ENCODE measurements around the gene ARHGEF38. TPM values are rescaled to one million over a fixed set of nuclear protein-coding genes. Genes with fewer than 3 reads are reported as not detected.

ARHGEF38 gene
- total RNA-seq, 1 experiment from 2014 or later = not detected

DNA sequence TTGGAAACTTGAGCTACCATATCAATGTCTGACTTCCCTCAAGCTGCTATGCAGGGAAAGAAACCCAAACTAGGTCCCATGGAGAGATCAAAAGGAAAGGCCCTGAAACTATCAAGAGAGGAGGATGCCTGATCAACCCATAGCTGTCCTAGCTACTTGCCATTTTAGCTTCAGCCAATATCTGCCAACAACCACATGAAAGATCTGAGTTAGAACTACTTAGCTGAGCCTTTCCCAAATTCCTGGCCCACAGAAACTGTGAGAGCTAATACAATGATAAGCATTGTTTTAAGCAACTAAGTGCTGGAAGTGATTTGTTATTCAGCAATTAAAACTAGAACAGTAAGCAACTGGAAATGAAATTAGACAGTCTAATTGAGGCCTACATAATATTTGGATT, 6.3 kb upstream of the ARHGEF38 start:
- no peak for DNase-seq
- Histone ChIP-seq H3K9ac (ENCODE audit: low read length) (no peak overlapping the region), H3K9me2 (replicated peaks; ENCODE audit: insufficient read depth, low read length) (no peaks in the 10 kb centered on the region), H3K36me3 (ENCODE audit: insufficient read depth, low read length) (no peaks in the 10 kb centered on the region), H2AFZ (ENCODE audit: low read length) (no peak overlapping the region), H3K4me3 (ENCODE audit: low read length) (no peak overlapping the region), H3K79me2 (ENCODE audit: low read length) (no peaks in the 10 kb centered on the region), H3K27ac (ENCODE audit: low read length) (no peak overlapping the region), H3K27me3 (ENCODE audit: low read length) (no peaks in the 10 kb centered on the region), H3K4me1 (ENCODE audit: low read length) (no peaks in the 10 kb centered on the region), H3K4me2 (ENCODE audit: low read depth, low read length, poor library complexity, severe bottlenecking) (no peak overlapping the region), H4K20me1 (ENCODE audit: insufficient read depth, low read depth, low read length) (no peaks in the 10 kb centered on the region), H3K9me3 (ENCODE audit: low read length) (no peaks in the 10 kb centered on the region)

DNA sequence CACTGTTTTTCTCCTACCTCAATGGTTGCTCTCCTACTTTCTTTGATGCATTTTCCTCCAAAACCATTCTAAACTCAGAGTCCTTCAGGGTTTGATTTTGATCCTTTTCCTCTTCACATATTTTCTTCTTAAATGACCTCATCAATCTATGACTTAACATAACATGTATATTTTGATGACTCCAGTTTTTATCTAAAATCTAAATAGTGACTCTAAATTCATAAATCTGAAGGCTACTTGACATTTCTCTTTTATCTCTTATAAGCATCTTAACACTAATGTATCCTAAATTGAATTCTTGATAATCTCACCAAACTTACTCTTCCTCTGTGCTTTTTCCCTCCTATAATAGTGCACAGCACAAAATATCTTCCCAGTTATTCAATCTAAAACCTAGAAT, 4.7 kb upstream of the ARHGEF38 start:
- no peaks in the 10 kb centered on the region for H3K27me3 ChIP-seq (ENCODE audit: low read length)
- no peak for DNase-seq
- H3K9me3 ChIP-seq (ENCODE audit: low read length) = no peaks in the 10 kb centered on the region
- no peaks in the 10 kb centered on the region for H3K9me2 ChIP-seq (replicated peaks; ENCODE audit: insufficient read depth, low read length)
- H3K9ac ChIP-seq (ENCODE audit: low read length) = no peak overlapping the region
- H3K4me1 ChIP-seq (ENCODE audit: low read length) = no peaks in the 10 kb centered on the region; the same call in 1 of the 2 replicates
- no peaks in the 10 kb centered on the region for H3K36me3 ChIP-seq (ENCODE audit: insufficient read depth, low read length)
- H2AFZ ChIP-seq (ENCODE audit: low read length) = no peak overlapping the region
- no peak overlapping the region for H3K27ac ChIP-seq (ENCODE audit: low read length)
- H3K4me3 ChIP-seq (ENCODE audit: low read length) = no peak overlapping the region
- no peak overlapping the region for H3K4me2 ChIP-seq (ENCODE audit: low read depth, low read length, poor library complexity, severe bottlenecking)
- H4K20me1 ChIP-seq (ENCODE audit: insufficient read depth, low read depth, low read length) = no peaks in the 10 kb centered on the region
- H3K79me2 ChIP-seq (ENCODE audit: low read length) = no peaks in the 10 kb centered on the region

DNA sequence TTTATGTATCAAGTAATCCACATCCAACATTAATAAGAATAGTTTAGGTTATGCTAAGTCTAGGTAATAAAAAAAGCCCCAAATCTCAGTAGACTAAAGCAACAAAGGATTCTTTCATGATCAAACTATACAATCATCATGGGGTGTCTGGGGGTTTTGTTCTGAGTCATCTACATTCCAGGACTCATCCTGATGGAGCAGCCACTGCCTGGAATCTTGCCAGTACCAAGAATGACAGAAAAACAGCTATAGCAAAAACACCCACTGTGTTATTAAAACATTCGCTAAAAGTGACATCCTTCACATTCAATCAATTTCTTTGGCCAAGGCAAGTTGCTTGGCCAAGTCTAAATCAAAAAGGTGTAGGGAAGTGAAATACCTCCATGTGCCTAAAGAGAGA, 3.9 kb upstream of the ARHGEF38 start:
- no peaks in the 10 kb centered on the region for H3K27me3 ChIP-seq (ENCODE audit: low read length)
- H4K20me1 ChIP-seq (ENCODE audit: insufficient read depth, low read depth, low read length) = no peaks in the 10 kb centered on the region
- DNase-seq = no peak
- H3K4me3 ChIP-seq (ENCODE audit: low read length) = no peak overlapping the region
- no peaks in the 10 kb centered on the region for H3K79me2 ChIP-seq (ENCODE audit: low read length)
- no peak overlapping the region for H2AFZ ChIP-seq (ENCODE audit: low read length)
- no peaks in the 10 kb centered on the region for H3K36me3 ChIP-seq (ENCODE audit: insufficient read depth, low read length)
- no peak overlapping the region for H3K4me2 ChIP-seq (ENCODE audit: low read depth, low read length, poor library complexity, severe bottlenecking)
- no peaks in the 10 kb centered on the region; the same call in 1 of the 2 replicates for H3K4me1 ChIP-seq (ENCODE audit: low read length)
- no peak overlapping the region for H3K9ac ChIP-seq (ENCODE audit: low read length)
- H3K9me2 ChIP-seq (replicated peaks; ENCODE audit: insufficient read depth, low read length) = no peaks in the 10 kb centered on the region
- H3K27ac ChIP-seq (ENCODE audit: low read length) = no peak overlapping the region
- H3K9me3 ChIP-seq (ENCODE audit: low read length) = no peaks in the 10 kb centered on the region

DNA sequence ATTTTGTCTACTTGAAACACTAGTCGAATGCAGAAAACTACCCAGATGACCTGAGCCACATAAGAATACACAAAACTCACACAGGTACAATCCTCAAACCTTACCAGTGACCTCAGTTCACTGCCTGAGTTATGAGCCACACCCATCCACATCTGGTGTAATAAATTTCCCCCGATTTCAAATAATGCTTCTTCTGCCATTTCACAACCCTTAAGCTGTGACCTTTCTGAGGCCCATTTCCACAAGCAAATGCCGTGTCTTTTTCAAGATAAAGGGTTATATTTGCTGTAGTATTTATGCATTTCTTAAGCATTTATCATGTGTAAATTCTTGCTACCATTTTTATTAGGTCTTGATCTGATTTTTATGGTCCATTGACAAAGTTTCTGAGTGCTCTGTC, 1.8 kb upstream of the ARHGEF38 start:
- Histone ChIP-seq H2AFZ (ENCODE audit: low read length) (no peak overlapping the region), H3K4me2 (ENCODE audit: low read depth, low read length, poor library complexity, severe bottlenecking) (no peak overlapping the region), H3K4me1 (ENCODE audit: low read length) (no peaks in the 10 kb centered on the region; the same call in 1 of the 2 replicates), H3K4me3 (ENCODE audit: low read length) (no peak overlapping the region), H3K27me3 (ENCODE audit: low read length) (no peaks in the 10 kb centered on the region), H4K20me1 (ENCODE audit: insufficient read depth, low read depth, low read length) (no peaks in the 10 kb centered on the region), H3K79me2 (ENCODE audit: low read length) (no peaks in the 10 kb centered on the region), H3K36me3 (ENCODE audit: insufficient read depth, low read length) (no peaks in the 10 kb centered on the region), H3K27ac (ENCODE audit: low read length) (no peak overlapping the region), H3K9ac (ENCODE audit: low read length) (no peak overlapping the region), H3K9me2 (replicated peaks; ENCODE audit: insufficient read depth, low read length) (no peaks in the 10 kb centered on the region), H3K9me3 (ENCODE audit: low read length) (no peaks in the 10 kb centered on the region)
- DNase-seq = no peak

DNA sequence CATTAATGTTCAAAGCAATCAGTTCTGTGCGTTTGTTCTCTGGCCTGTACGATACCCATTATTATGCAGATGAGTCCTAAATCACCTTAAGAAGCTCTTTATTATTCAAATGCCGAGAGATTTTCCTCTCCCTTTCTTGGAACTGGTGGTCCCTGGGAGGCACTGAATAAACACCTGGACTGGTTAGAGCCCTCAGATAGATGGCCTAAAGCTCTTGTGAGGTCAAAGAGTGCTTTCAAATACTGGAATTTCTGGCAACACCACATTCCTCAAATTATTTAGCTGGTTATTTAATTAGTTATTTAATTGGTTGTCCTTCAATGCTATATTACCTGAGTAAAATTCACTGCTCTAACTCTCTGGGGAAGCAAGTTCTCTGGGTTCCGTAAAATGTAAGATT, 3.0 kb downstream of the ARHGEF38 start:
- Histone ChIP-seq H3K9me3 (ENCODE audit: low read length) (no peaks in the 10 kb centered on the region), H3K9ac (ENCODE audit: low read length) (no peak overlapping the region), H3K4me3 (ENCODE audit: low read length) (no peak overlapping the region), H3K36me3 (ENCODE audit: insufficient read depth, low read length) (no peaks in the 10 kb centered on the region), H3K9me2 (replicated peaks; ENCODE audit: insufficient read depth, low read length) (no peaks in the 10 kb centered on the region), H3K27me3 (ENCODE audit: low read length) (no peaks in the 10 kb centered on the region), H4K20me1 (ENCODE audit: insufficient read depth, low read depth, low read length) (no peaks in the 10 kb centered on the region), H3K79me2 (ENCODE audit: low read length) (no peaks in the 10 kb centered on the region), H3K4me1 (ENCODE audit: low read length) (peaks cover 6% of the 10 kb centered on the region), H3K27ac (ENCODE audit: low read length) (no peak overlapping the region), H3K4me2 (ENCODE audit: low read depth, low read length, poor library complexity, severe bottlenecking) (no peak overlapping the region), H2AFZ (ENCODE audit: low read length) (no peak overlapping the region)
- no peak for DNase-seq

DNA sequence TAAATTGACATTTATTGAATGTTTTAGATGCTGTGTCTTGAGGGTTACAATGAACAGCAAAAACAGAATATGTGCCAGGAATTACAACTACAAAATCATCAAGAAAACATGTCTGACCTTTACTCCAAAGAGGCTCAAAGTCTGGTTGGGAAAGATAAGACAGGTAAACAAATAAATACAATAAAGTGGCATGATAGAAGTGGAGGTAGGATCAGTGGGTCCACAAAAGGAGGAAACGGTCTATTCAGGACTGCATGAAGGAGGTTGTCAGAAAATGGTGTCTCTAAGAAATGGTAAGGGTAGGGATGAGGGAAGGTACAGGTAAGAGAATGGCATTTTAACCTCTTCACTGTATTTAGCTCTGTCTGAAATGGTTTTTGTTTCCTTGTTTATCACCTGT, 3.8 kb downstream of the ARHGEF38 start:
- H3K4me1 ChIP-seq (ENCODE audit: low read length) = peaks cover 6% of the 10 kb centered on the region
- no peak overlapping the region for H2AFZ ChIP-seq (ENCODE audit: low read length)
- DNase-seq = no peak
- H3K27me3 ChIP-seq (ENCODE audit: low read length) = no peaks in the 10 kb centered on the region
- H3K36me3 ChIP-seq (ENCODE audit: insufficient read depth, low read length) = no peaks in the 10 kb centered on the region
- no peaks in the 10 kb centered on the region for H4K20me1 ChIP-seq (ENCODE audit: insufficient read depth, low read depth, low read length)
- H3K4me3 ChIP-seq (ENCODE audit: low read length) = no peak overlapping the region
- H3K4me2 ChIP-seq (ENCODE audit: low read depth, low read length, poor library complexity, severe bottlenecking) = no peak overlapping the region
- H3K9me2 ChIP-seq (replicated peaks; ENCODE audit: insufficient read depth, low read length) = no peaks in the 10 kb centered on the region
- no peak overlapping the region for H3K9ac ChIP-seq (ENCODE audit: low read length)
- H3K9me3 ChIP-seq (ENCODE audit: low read length) = no peaks in the 10 kb centered on the region
- no peaks in the 10 kb centered on the region for H3K79me2 ChIP-seq (ENCODE audit: low read length)
- H3K27ac ChIP-seq (ENCODE audit: low read length) = no peak overlapping the region

DNA sequence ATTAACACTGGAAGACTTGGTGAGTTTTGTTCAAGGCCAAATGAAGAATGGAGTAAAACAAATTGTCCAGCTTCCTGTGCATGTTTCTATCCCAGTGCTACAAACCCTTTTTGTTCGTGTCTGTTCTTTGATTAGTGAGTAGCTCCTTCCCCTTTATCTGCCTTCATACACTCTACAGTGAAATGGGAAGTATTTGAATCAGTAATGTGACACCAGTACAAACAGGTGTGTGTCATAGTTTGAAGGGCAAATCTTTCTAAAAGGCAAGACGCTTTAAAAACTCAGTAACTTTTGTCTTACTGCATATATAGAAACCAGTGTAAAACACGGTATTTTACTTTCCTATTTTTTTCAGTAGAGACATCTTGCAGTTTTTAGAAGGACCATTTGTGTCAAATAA, 5.9 kb downstream of the ARHGEF38 start:
- Histone ChIP-seq H3K36me3 (ENCODE audit: insufficient read depth, low read length) (no peaks in the 10 kb centered on the region), H3K9ac (ENCODE audit: low read length) (no peak overlapping the region), H3K4me3 (ENCODE audit: low read length) (no peak overlapping the region), H3K79me2 (ENCODE audit: low read length) (no peaks in the 10 kb centered on the region), H2AFZ (ENCODE audit: low read length) (no peak overlapping the region), H3K4me1 (ENCODE audit: low read length) (peaks cover 6% of the 10 kb centered on the region), H3K9me3 (ENCODE audit: low read length) (no peaks in the 10 kb centered on the region), H3K27ac (ENCODE audit: low read length) (no peak overlapping the region), H3K27me3 (ENCODE audit: low read length) (no peaks in the 10 kb centered on the region), H3K4me2 (ENCODE audit: low read depth, low read length, poor library complexity, severe bottlenecking) (no peak overlapping the region), H4K20me1 (ENCODE audit: insufficient read depth, low read depth, low read length) (no peaks in the 10 kb centered on the region), H3K9me2 (replicated peaks; ENCODE audit: insufficient read depth, low read length) (no peaks in the 10 kb centered on the region)
- DNase-seq = peak; percentile 43

DNA sequence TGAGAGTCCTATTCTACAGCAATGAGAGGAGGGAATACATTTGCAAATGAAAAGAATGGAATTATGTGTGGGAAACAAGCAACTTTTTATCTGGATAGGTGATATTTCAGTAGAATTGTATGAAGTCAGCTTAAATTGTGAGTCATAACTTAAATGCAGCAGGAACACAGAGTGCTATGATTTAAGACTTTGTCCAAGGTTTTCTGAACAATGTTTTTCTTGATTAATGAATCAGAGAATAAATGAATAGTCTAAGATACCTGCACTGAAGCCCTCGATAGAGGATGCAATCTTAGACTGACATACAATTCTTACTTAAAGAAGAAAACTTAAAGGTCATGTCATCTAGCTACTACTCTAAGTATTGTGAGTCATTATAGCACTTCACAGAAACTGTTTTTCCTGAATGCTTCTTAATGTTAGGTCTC, 8.0 kb downstream of the ARHGEF38 start:
- Histone ChIP-seq H4K20me1 (ENCODE audit: insufficient read depth, low read depth, low read length) (no peaks in the 10 kb centered on the region), H3K9me3 (ENCODE audit: low read length) (no peaks in the 10 kb centered on the region), H2AFZ (ENCODE audit: low read length) (no peak overlapping the region), H3K79me2 (ENCODE audit: low read length) (no peaks in the 10 kb centered on the region), H3K4me1 (ENCODE audit: low read length) (peaks cover 6% of the 10 kb centered on the region), H3K36me3 (ENCODE audit: insufficient read depth, low read length) (no peaks in the 10 kb centered on the region), H3K27me3 (ENCODE audit: low read length) (no peaks in the 10 kb centered on the region), H3K27ac (ENCODE audit: low read length) (no peak overlapping the region), H3K9me2 (replicated peaks; ENCODE audit: insufficient read depth, low read length) (no peaks in the 10 kb centered on the region), H3K4me3 (ENCODE audit: low read length) (no peak overlapping the region), H3K4me2 (ENCODE audit: low read depth, low read length, poor library complexity, severe bottlenecking) (no peak overlapping the region), H3K9ac (ENCODE audit: low read length) (no peak overlapping the region)
- no peak for DNase-seq

DNA sequence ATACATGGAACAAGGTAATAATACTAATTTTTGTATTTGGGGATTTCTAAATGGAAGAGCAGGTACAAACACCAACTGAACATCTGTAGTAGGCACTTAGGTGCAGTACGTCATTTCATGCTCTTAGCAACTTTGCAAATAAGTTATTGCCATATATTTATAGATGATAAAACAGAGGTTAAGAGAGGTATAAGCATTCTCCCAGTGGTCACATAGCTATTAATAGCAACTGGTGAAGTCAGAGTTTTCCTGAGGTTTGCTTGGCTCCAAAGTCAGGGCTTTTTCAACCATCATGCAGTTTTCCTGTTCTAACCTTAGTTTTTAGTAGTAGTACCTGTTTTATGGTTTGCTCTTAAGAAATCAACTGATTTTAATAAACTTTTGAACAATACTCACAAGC, 10.9 kb downstream of the ARHGEF38 start:
- DNase-seq = no peak
- H3K4me3 ChIP-seq (ENCODE audit: low read length) = no peak overlapping the region
- H3K9ac ChIP-seq (ENCODE audit: low read length) = no peak overlapping the region
- H3K27me3 ChIP-seq (ENCODE audit: low read length) = no peaks in the 10 kb centered on the region
- H4K20me1 ChIP-seq (ENCODE audit: insufficient read depth, low read depth, low read length) = no peaks in the 10 kb centered on the region
- no peak overlapping the region for H3K27ac ChIP-seq (ENCODE audit: low read length)
- no peaks in the 10 kb centered on the region for H3K9me2 ChIP-seq (replicated peaks; ENCODE audit: insufficient read depth, low read length)
- H3K79me2 ChIP-seq (ENCODE audit: low read length) = no peaks in the 10 kb centered on the region
- H2AFZ ChIP-seq (ENCODE audit: low read length) = no peak overlapping the region
- no peak overlapping the region for H3K4me2 ChIP-seq (ENCODE audit: low read depth, low read length, poor library complexity, severe bottlenecking)
- H3K36me3 ChIP-seq (ENCODE audit: insufficient read depth, low read length) = no peaks in the 10 kb centered on the region
- H3K4me1 ChIP-seq (ENCODE audit: low read length) = peaks cover 5% of the 10 kb centered on the region
- H3K9me3 ChIP-seq (ENCODE audit: low read length) = no peaks in the 10 kb centered on the region
